Kidney (tissue), 14 donors: ENCODE results near the gene EPS8. TPM values are rescaled to one million over a fixed set of nuclear protein-coding genes. Genes with fewer than 3 reads are reported as not detected.

Experiments
- DNase-seq, 5 donors: peaks; one replicate each; pipeline ENCODE4 v3.0.0-alpha.2; 2013 to 2020
- FAIRE-seq: peaks from 2 replicates; lab custom pipeline; 2012; peaks lifted over from hg19 to GRCh38; lab: Jason Lieb, UNC
- H3K27ac ChIP-seq, 2 donors: one replicate each; pipeline ENCODE4 v1.7.0; 2013; ENCODE audit warnings: low read depth in 2 of 2, low read length in 2 of 2, inconsistent platforms in 1 of 2
- H3K27me3 ChIP-seq: one replicate; pipeline ENCODE4 v1.7.1; 2013; ENCODE audit warnings: low read length, inconsistent platforms; ENCODE audit not compliant: control insufficient read depth, insufficient read depth
- H3K36me3 ChIP-seq, 3 donors: one replicate each; pipeline versions ENCODE4 v1.7.0 to v1.7.1; 2013; ENCODE audit warnings: low read length in 3 of 3, control low read depth in 1 of 3, inconsistent platforms in 1 of 3; ENCODE audit not compliant: insufficient read depth in 3 of 3, control insufficient read depth in 2 of 3
- H3K4me1 ChIP-seq, 3 donors: one replicate each; pipeline versions ENCODE4 v1.7.0 to v1.7.1; 2013; ENCODE audit warnings: low read length in 3 of 3, inconsistent platforms in 1 of 3, low read depth in 1 of 3; ENCODE audit not compliant: control insufficient read depth in 2 of 3, insufficient read depth in 2 of 3
- H3K4me3 ChIP-seq, 3 donors: one replicate each; pipeline versions ENCODE4 v1.7.0 to v1.8.1; 2013; ENCODE audit warnings: low read length in 3 of 3, control low read depth in 1 of 3, inconsistent platforms in 1 of 3
- H3K9ac ChIP-seq, 3 donors: one replicate each; pipeline versions ENCODE4 v1.7.0 to v1.7.1; 2013; ENCODE audit warnings: low read length in 3 of 3, control low read depth in 1 of 3, inconsistent platforms in 1 of 3
- H3K9me3 ChIP-seq, 3 donors: one replicate each; pipeline versions ENCODE4 v1.7.0 to v1.7.1; 2013; ENCODE audit warnings: low read length in 3 of 3, control low read depth in 1 of 3, inconsistent platforms in 1 of 3; ENCODE audit not compliant: control insufficient read depth in 2 of 3, insufficient read depth in 1 of 3
- CTCF ChIP-seq: IDR thresholded peaks from 3 replicates; pipeline ENCODE4 v1.5.1; 2012; ENCODE audit warnings: mild to moderate bottlenecking, moderate library complexity, borderline replicate concordance; ENCODE audit not compliant: insufficient read depth; ENCODE audit errors: extremely low read depth
- intact Hi-C: fragments of 100-400 bp; cut with DNase I; formaldehyde crosslinking; loops from one replicate; pipeline ENCODE4 v1.11.1; 2022
- polyA plus RNA-seq: library from polyadenylated mRNA; stranded (reverse); fragments of 350-450 nt; fragmentation: Illumina TruSeq; extraction: RNeasy Lipid Tissue Mini Kit (QIAGEN cat#74804); gene quantifications from one replicate; pipeline ENCODE4 v1.2.3, GENCODE V29; 2014; ENCODE audit warnings: low read depth, low replicate concordance; ENCODE audit not compliant: insufficient read depth
- total RNA-seq: library from RNA; stranded (reverse); fragmentation: NEBNext Ultra II Directional; extraction: Animal tissue kit (Norgen Biotek cat#: 25700); gene quantifications from one replicate; pipeline ENCODE4 v1.2.1, GENCODE V29; 2021
- donor health status: control.
- donor health status: control.
- donor health status: control.
- donor health status: control.
- donor health status: control.
- donor health status: DM: yes; HTN: yes; CAD: no.
- donor health status: Normal renal cell carcinoma (clear cell type).

EPS8 gene
- total and polyA plus RNA-seq, 2 donors from 2014 or later = 33.9 to 80.3 TPM

GRCh38 chr12:15662983-15663659, 126.1 kb downstream of the EPS8 start:
- no peaks in the 10 kb centered on the region for H3K27me3 ChIP-seq
- no peaks in the 10 kb centered on the region for H3K4me1 ChIP-seq
- peaks cover 2 to 31% (median 2%) of the 10 kb centered on the region in 3 donors for H3K36me3 ChIP-seq
- TF ChIP-seq CTCF = no peak
- no peak overlapping the region for H3K9ac ChIP-seq
- intact Hi-C loops = no loop called here
- H3K27ac ChIP-seq = no peak overlapping the region
- FAIRE-seq (no peak), DNase-seq (no peak)
- no peak overlapping the region for H3K4me3 ChIP-seq
- no peaks in the 10 kb centered on the region for H3K9me3 ChIP-seq

GRCh38 chr12:15662303-15662980, 126.7 kb downstream of the EPS8 start:
- FAIRE-seq (no peak), DNase-seq (no peak)
- H3K4me3 ChIP-seq = no peak overlapping the region
- intact Hi-C loops = no loop called here
- TF ChIP-seq CTCF = no peak
- no peaks in the 10 kb centered on the region for H3K27me3 ChIP-seq
- H3K27ac ChIP-seq = no peak overlapping the region
- no peak overlapping the region for H3K9ac ChIP-seq
- no peaks in the 10 kb centered on the region for H3K4me1 ChIP-seq
- no peaks in the 10 kb centered on the region for H3K9me3 ChIP-seq
- H3K36me3 ChIP-seq = peaks cover 2 to 35% (median 6%) of the 10 kb centered on the region in 3 donors

GRCh38 chr12:15651371-15651770, 137.8 kb downstream of the EPS8 start:
- Histone ChIP-seq H3K4me3 (no peak overlapping the region), H3K27me3 (no peaks in the 10 kb centered on the region), H3K9ac (no peak overlapping the region), H3K36me3 (peaks cover 0 to 21% (median 9%) of the 10 kb centered on the region in 3 donors), H3K27ac (no peak overlapping the region), H3K4me1 (no peaks in the 10 kb centered on the region), H3K9me3 (no peaks in the 10 kb centered on the region)
- no peak for TF ChIP-seq CTCF
- intact Hi-C loops = no loop called here
- DNase-seq (no peak), FAIRE-seq (no peak)
